K562 (cell line): ENCODE data around the gene CTCF. TPM values are rescaled to one million over a fixed set of nuclear protein-coding genes. Genes with fewer than 3 reads are reported as not detected.
A peak's percentile ranks its signal among the peaks of the same experiment; 100 is the strongest.

Experiments used
- BDP1 ChIP-seq: IDR thresholded peaks from 3 replicates; pipeline ENCODE4 v1.6.1; 2011; ENCODE audit not compliant: insufficient read length, insufficient read depth
- CREB1 ChIP-seq, 2 experiments: sonication (generic) in 1 of 2; formaldehyde crosslinking in 1 of 2; IDR thresholded peaks; 2 replicates each; pipeline versions ENCODE4 v1.6.1 to v1.8.0; 2012 to 2022; ENCODE audit warnings: inconsistent platforms in 1 of 2, mild to moderate bottlenecking in 1 of 2, missing genetic modification reagents in 1 of 2, moderate library complexity in 1 of 2
- YY1 ChIP-seq, 3 experiments: IDR thresholded peaks; 2 replicates each; pipeline ENCODE4 v1.6.1; 2011; ENCODE audit warnings: low read length in 2 of 3, mild to moderate bottlenecking in 2 of 3, moderate library complexity in 2 of 3, borderline replicate concordance in 1 of 3, control low read depth in 1 of 3, low read depth in 1 of 3; ENCODE audit not compliant: insufficient read depth in 3 of 3, insufficient replicate concordance in 2 of 3, control insufficient read depth in 1 of 3, insufficient read length in 1 of 3; ENCODE audit errors: extremely low read depth in 1 of 3
- ZBTB40 ChIP-seq, 2 experiments: fragments of 450-650 bp in 1 of 2; sonication (generic) in 1 of 2; formaldehyde crosslinking in 1 of 2; IDR thresholded peaks; 2 replicates each; pipeline versions ENCODE4 v1.7.1 to v1.9.0; 2016 to 2022; ENCODE audit warnings: inconsistent platforms in 1 of 2, mild to moderate bottlenecking in 1 of 2, missing genetic modification reagents in 1 of 2
- polyA plus RNA-seq, 8 experiments: library from polyadenylated mRNA; depleted of rRNA in 4 of 8; stranded (reverse) in 5 of 8; unstranded in 3 of 8; fragments of >200 nt; fragmentation: Nextera tagmentation in 2 of 8; fragmentation: Illumina TruSeq in 1 of 8; extraction: Ambion mirVana in 2 of 8; extraction: Trizol in 1 of 8; gene quantifications; 2 replicates each; pipeline versions ENCODE4 v1.2.1 to v1.2.3, GENCODE V29; 2011 to 2014; ENCODE audit warnings: inconsistent platforms in 1 of 8, missing spikeins in 1 of 8
- total RNA-seq, 7 experiments: library from RNA; depleted of rRNA in 6 of 7; stranded (reverse); fragments of >200 nt in 6 of 7; fragmentation: Illumina TruSeq in 2 of 7; extraction: Trizol in 2 of 7; gene quantifications; 2 replicates each; pipeline versions ENCODE4 v1.2.1 to v1.2.3, GENCODE V29; 2011 to 2021; ENCODE audit warnings: low replicate concordance in 1 of 7

CTCF gene
- total and polyA plus RNA-seq, 9 of the 15 experiments (the other 6 are each of a cell fraction or from before 2014, with no cell fraction given): 7.8 to 49.2 (median 33.9) TPM

DNA sequence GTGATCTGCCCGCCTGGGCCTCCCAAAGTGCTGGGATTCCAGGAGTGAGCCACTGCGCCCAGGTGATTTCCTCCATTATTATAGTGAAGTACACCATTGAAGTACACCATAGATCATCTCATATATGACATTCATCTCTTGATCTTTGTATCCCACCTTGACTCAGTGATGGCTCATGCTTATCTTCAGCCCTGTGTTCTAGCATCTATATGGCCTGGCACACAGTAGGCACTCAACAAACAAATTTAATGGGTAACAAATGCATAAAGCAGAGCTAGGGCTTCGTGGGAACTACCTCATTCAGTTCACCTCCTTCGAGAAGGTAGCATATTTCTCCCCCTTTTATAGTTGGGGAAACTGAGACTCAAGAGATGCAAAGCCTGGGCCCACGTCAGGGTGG lies 103.3 kb downstream of the CTCF start (continued):
- TF ChIP-seq ZBTB40 (IDR thresholded peaks at IDR 0.05) (no peak), ZBTB40 (CRISPR knock-in tag; IDR thresholded peaks at IDR 0.05) (no peak), BDP1 (no peak), CREB1 (IDR thresholded peaks at IDR 0.05) (no peak), CREB1 (CRISPR knock-in tag; IDR thresholded peaks at IDR 0.05) (0 out of 2 replicates have a peak, but pooled peaks have one; percentile 7), YY1 (IDR thresholded peaks at IDR 0.05; ENCODE audit: borderline replicate concordance in 1 of 3, control insufficient read depth in 1 of 3, extremely low read depth in 1 of 3, insufficient read depth in 3 of 3, insufficient read length in 1 of 3, insufficient replicate concordance in 2 of 3, low read depth in 1 of 3, low read length in 2 of 3) (no peak)
